Caco-2 (cell line): ENCODE results near the gene POLDIP2. TPM values are rescaled to one million over a fixed set of nuclear protein-coding genes. Genes with fewer than 3 reads are reported as not detected.

Source experiments
- Bru-seq: library from RNA; stranded (reverse); fragments of 400-500 nt; gene quantifications from one replicate; lab custom pipeline; 2021; lab: Mats Ljungman, UMichigan
- BruChase-seq, 2 experiments: library from RNA; stranded (reverse); fragments of 400-500 nt; gene quantifications; one replicate each; lab custom pipeline; 2021; lab: Mats Ljungman, UMichigan
- BruUV-seq: library from RNA; stranded (reverse); fragments of 400-500 nt; replicated peaks from 2 replicates; lab custom pipeline; 2021; lab: Mats Ljungman, UMichigan
- CTCF ChIA-PET: fragments of 300-600 bp; sonication (Branson Sonifier 250); formaldehyde crosslinking; loops from one replicate; lab custom pipeline; 2022; ENCODE audit warnings: antibody characterized with exemption; lab: Charles Lee
- POLR2A ChIA-PET: fragments of 300-600 bp; sonication (Branson Sonifier 250); formaldehyde crosslinking; loops from one replicate; lab custom pipeline; 2022; ENCODE audit warnings: antibody characterized with exemption; lab: Charles Lee
- DNase-seq, 2 experiments: peaks; one replicate each; pipeline versions ENCODE4 v3.0.0 to v3.0.0-alpha.2; 2020 to 2022
- H3K27me3 ChIP-seq: replicated peaks from 2 replicates; pipeline ENCODE4 v1.6.0; 2011; ENCODE audit warnings: low read length; ENCODE audit not compliant: control insufficient read depth, insufficient read depth
- H3K36me3 ChIP-seq: 2 replicates; pipeline ENCODE4 v1.5.1; 2011; ENCODE audit warnings: low read length; ENCODE audit not compliant: control insufficient read depth, insufficient read depth
- H3K4me1 ChIP-seq: fragments of 250-450 bp; sonication (Bioruptor Pico); 2 replicates; pipeline ENCODE4 v1.5.1; 2020; ENCODE audit warnings: mild to moderate bottlenecking
- H3K4me3 ChIP-seq: 2 replicates; pipeline ENCODE4 v1.5.1; 2011; ENCODE audit warnings: low read depth, mild to moderate bottlenecking, control low read depth, low read length
- H3K9me3 ChIP-seq: fragments of 250-450 bp; sonication (Bioruptor Pico); 2 replicates; pipeline ENCODE4 v1.5.1; 2020; ENCODE audit warnings: mild to moderate bottlenecking, moderate library complexity
- H3K27ac Mint-ChIP-seq: one replicate; pipeline ENCODE4 v1.8.0; 2022; ENCODE audit warnings: mixed read lengths; ENCODE audit not compliant: unreplicated experiment
- H3K27me3 Mint-ChIP-seq: one replicate; pipeline ENCODE4 v1.8.0; 2022; ENCODE audit warnings: mixed read lengths; ENCODE audit not compliant: insufficient read depth, unreplicated experiment
- H3K36me3 Mint-ChIP-seq: one replicate; pipeline ENCODE4 v1.8.0; 2022; ENCODE audit warnings: mild to moderate bottlenecking, mixed read lengths; ENCODE audit not compliant: insufficient read depth, unreplicated experiment
- H3K4me1 Mint-ChIP-seq: one replicate; pipeline ENCODE4 v1.8.0; 2022; ENCODE audit warnings: low read depth, mixed read lengths; ENCODE audit not compliant: unreplicated experiment
- H3K4me3 Mint-ChIP-seq: one replicate; pipeline ENCODE4 v1.8.0; 2022; ENCODE audit warnings: mild to moderate bottlenecking, moderate library complexity, mixed read lengths; ENCODE audit not compliant: unreplicated experiment
- H3K9me3 Mint-ChIP-seq: one replicate; pipeline ENCODE4 v1.8.0; 2022; ENCODE audit warnings: mixed read lengths; ENCODE audit not compliant: unreplicated experiment
- intact Hi-C: fragments of 100-400 bp; cut with micrococcal nuclease; formaldehyde crosslinking; loops from one replicate; pipeline ENCODE4 v1.10.0; 2022; ENCODE audit not compliant: unreplicated experiment
- long read RNA-seq: library from polyadenylated mRNA; stranded (forward); transcript quantifications from one replicate; pipeline ENCODE4 v2.0.0, GENCODE V29; 2022
- total RNA-seq: library from RNA; stranded (reverse); gene quantifications from 2 replicates; pipeline ENCODE4 v1.2.3, GENCODE V29; 2022
- TF ChIP-seq, protein P1 (sequence below), 2 experiments: fragments of 200-600 bp in 1 of 2; IDR thresholded peaks; 1 replicate in 1 of 2; 2 replicates in 1 of 2; pipeline versions ENCODE4 v1.5.1 to v1.8.0; 2011 to 2022; ENCODE audit warnings: antibody characterized with exemption in 1 of 2, control low read depth in 1 of 2, inconsistent platforms in 1 of 2, low read depth in 1 of 2, low read length in 1 of 2, mild to moderate bottlenecking in 1 of 2, moderate library complexity in 1 of 2; ENCODE audit not compliant: insufficient read depth in 1 of 2, severe bottlenecking in 1 of 2, unreplicated experiment in 1 of 2

The POLDIP2 gene, protein sequence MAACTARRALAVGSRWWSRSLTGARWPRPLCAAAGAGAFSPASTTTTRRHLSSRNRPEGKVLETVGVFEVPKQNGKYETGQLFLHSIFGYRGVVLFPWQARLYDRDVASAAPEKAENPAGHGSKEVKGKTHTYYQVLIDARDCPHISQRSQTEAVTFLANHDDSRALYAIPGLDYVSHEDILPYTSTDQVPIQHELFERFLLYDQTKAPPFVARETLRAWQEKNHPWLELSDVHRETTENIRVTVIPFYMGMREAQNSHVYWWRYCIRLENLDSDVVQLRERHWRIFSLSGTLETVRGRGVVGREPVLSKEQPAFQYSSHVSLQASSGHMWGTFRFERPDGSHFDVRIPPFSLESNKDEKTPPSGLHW
- total RNA-seq: 257 and 265 TPM in 2 replicates
- percentile 94 among the genes with signal in this experiment for Bru-seq, nascent RNA
- percentile 94 among the genes with signal in this experiment for BruChase-seq, experiment 1, labeled RNA remaining after a 2-hour chase
- BruChase-seq, experiment 2, labeled RNA remaining after a 6-hour chase: percentile 98 among the genes with signal in this experiment
- long read RNA-seq, transcript POLDIP2-201 (11 exons, 2,121 nt): major isoform, 879 of 979 reads
- long read RNA-seq, partial matches to known transcripts: 43 of 979 reads
- long read RNA-seq, other reads (novel, unspliced or antisense): 57 of 979 reads

DNA sequence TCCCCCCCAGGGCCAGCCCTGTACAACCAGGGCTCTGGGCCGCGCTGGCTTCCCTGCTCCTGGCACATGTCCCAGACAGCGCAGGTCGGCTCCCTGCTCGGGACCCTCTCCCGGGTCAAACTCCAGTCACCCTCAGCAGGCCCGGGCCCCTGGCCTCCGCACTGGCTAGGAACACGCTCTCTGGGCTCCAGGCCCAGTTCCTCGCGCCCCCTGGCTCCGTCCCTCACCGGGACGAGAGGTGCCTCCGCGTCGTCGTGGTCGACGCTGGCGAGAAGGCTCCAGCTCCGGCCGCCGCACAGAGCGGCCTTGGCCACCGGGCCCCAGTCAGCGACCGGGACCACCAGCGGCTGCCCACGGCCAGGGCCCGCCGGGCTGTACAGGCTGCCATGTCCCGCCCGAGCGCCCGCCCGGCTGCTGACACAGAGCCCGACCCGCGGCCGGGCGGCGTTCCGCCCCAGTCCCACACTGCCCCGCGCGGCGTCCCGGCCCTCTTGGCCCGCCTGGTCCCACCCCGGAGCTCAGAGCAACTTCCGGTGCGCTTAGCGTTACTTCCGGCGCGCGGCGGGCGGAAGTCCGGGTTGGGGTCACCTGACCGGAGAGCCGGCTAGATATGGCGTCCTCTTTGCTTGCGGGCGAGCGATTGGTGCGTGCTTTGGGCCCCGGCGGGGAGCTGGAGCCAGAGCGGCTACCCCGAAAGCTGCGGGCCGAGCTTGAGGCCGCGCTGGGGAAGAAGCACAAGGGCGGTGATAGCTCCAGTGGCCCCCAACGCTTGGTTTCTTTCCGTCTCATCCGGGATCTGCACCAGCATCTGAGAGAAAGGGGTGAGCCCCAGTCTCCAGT lies at the start of gene POLDIP2:
TSS of gene POLDIP2 (minus strand) at position 467 of the 840 bp plus-strand sequence. CDS start at position 388, 79 bp downstream.
- H3K4me3 ChIP-seq: peak within 1 kb of the TSS; percentile 78
- Mint-ChIP-seq H3K27me3 (no peaks in the 10 kb centered on the region), H3K9me3 (no peaks in the 10 kb centered on the region), H3K4me3 (peak within 1 kb of the TSS; percentile 90), H3K36me3 (peaks cover 84% of the 10 kb centered on the region), H3K4me1 (peaks cover 22% of the 10 kb centered on the region), H3K27ac (peak within 1 kb of the TSS; percentile 96)
- DNase-seq: peak; percentile 99 to 100
- peaks cover 22% of the 10 kb centered on the region; the same call in 1 of the 2 replicates for H3K36me3 ChIP-seq
- intact Hi-C loops: loop anchor here (1.0 to 2.0 kb wide), 3 partner anchors 22 to 49 kb away; partner anchors contain the start of genes IFT20, SLC46A1 and TNFAIP1
- ChIA-PET POLR2A (interaction anchor here (0.6 to 3.5 kb wide), 27 partner anchors 9 to 316 kb away, joined by 3 to 139 read pairs (median 5); partner anchors contain the start of genes IFT20, SARM1, SLC46A1 and TNFAIP1), CTCF (interaction anchor here (0.6 to 3.2 kb wide), 15 partner anchors 10 to 129 kb away, joined by 3 to 45 read pairs (median 4); partner anchors contain the start of genes IFT20, SARM1, TNFAIP1 and VTN)
- H3K4me1 ChIP-seq: peaks cover 15% of the 10 kb centered on the region
- TF ChIP-seq, protein P1, sequence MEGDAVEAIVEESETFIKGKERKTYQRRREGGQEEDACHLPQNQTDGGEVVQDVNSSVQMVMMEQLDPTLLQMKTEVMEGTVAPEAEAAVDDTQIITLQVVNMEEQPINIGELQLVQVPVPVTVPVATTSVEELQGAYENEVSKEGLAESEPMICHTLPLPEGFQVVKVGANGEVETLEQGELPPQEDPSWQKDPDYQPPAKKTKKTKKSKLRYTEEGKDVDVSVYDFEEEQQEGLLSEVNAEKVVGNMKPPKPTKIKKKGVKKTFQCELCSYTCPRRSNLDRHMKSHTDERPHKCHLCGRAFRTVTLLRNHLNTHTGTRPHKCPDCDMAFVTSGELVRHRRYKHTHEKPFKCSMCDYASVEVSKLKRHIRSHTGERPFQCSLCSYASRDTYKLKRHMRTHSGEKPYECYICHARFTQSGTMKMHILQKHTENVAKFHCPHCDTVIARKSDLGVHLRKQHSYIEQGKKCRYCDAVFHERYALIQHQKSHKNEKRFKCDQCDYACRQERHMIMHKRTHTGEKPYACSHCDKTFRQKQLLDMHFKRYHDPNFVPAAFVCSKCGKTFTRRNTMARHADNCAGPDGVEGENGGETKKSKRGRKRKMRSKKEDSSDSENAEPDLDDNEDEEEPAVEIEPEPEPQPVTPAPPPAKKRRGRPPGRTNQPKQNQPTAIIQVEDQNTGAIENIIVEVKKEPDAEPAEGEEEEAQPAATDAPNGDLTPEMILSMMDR (IDR thresholded peaks at IDR 0.05; ENCODE audit: insufficient read depth in 1 of 2, low read depth in 1 of 2, low read length in 1 of 2, severe bottlenecking in 1 of 2, unreplicated experiment in 1 of 2): peak in 1 of 2 experiments; percentile 15
- no peaks in the 10 kb centered on the region for H3K27me3 ChIP-seq
- BruUV-seq: no TSS peak
- H3K9me3 ChIP-seq: no peaks in the 10 kb centered on the region

DNA sequence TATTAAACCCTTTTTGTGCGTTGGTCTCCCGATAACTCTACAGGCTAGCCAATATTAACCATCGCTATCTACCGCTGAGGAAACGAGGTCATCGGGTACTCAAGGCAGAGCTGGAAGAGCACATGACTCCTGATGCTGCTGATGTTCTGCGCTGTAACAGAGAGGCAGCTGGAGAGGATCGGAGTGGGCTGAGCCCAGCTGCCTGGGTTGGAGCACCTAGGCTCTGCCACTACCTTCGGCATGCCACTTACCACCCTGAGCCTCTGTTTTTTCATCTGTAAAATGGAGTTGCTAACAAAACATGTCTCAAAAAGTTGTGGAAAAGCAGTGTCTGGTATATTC lies 49.1 kb upstream of the POLDIP2 start:
- H3K27ac Mint-ChIP-seq: peak overlapping the region; percentile 72
- intact Hi-C loops: loop anchor here (1.0 to 10.0 kb wide), 5 partner anchors 8 to 172 kb away; partner anchors contain the start of gene POLDIP2
- H3K27me3 ChIP-seq: no peaks in the 10 kb centered on the region
- peaks cover 31% of the 10 kb centered on the region for H3K4me1 Mint-ChIP-seq
- DNase-seq: no peak
- H3K9me3 Mint-ChIP-seq: no peaks in the 10 kb centered on the region
- peak overlapping the region; percentile 90 for H3K4me3 Mint-ChIP-seq
- no peaks in the 10 kb centered on the region for H3K9me3 ChIP-seq
- POLR2A ChIA-PET: interaction anchor here (0.5 to 4.6 kb wide), 3 partner anchors 11 to 71 kb away, joined by 4 to 40 read pairs (median 18); partner anchors contain the start of genes IFT20, POLDIP2 and TNFAIP1
- peaks cover 13% of the 10 kb centered on the region for H3K36me3 ChIP-seq
- TSS peak; percentile 77 for BruUV-seq
- CTCF ChIA-PET: interaction anchor here (2.2 to 3.0 kb wide), 3 partner anchors 10 to 60 kb away, joined by 10 to 40 read pairs (median 11); partner anchors contain the start of gene VTN
- H3K4me1 ChIP-seq: peaks cover 52% of the 10 kb centered on the region
- peak overlapping the region; percentile 78 for H3K4me3 ChIP-seq
- no peaks in the 10 kb centered on the region for H3K27me3 Mint-ChIP-seq
- peaks cover 45% of the 10 kb centered on the region for H3K36me3 Mint-ChIP-seq
- TF ChIP-seq, protein P1 (IDR thresholded peaks at IDR 0.05; ENCODE audit: insufficient read depth in 1 of 2, low read depth in 1 of 2, low read length in 1 of 2, severe bottlenecking in 1 of 2, unreplicated experiment in 1 of 2): no peak
